Medulla oblongata (tissue), 1 donor: ENCODE measurements around the gene DNM1.

Experiments used
- DNase-seq: peaks from one replicate; pipeline ENCODE4 v3.0.0-alpha.2; 2015; ENCODE audit errors: extremely low spot score

The DNM1 gene

DNA sequence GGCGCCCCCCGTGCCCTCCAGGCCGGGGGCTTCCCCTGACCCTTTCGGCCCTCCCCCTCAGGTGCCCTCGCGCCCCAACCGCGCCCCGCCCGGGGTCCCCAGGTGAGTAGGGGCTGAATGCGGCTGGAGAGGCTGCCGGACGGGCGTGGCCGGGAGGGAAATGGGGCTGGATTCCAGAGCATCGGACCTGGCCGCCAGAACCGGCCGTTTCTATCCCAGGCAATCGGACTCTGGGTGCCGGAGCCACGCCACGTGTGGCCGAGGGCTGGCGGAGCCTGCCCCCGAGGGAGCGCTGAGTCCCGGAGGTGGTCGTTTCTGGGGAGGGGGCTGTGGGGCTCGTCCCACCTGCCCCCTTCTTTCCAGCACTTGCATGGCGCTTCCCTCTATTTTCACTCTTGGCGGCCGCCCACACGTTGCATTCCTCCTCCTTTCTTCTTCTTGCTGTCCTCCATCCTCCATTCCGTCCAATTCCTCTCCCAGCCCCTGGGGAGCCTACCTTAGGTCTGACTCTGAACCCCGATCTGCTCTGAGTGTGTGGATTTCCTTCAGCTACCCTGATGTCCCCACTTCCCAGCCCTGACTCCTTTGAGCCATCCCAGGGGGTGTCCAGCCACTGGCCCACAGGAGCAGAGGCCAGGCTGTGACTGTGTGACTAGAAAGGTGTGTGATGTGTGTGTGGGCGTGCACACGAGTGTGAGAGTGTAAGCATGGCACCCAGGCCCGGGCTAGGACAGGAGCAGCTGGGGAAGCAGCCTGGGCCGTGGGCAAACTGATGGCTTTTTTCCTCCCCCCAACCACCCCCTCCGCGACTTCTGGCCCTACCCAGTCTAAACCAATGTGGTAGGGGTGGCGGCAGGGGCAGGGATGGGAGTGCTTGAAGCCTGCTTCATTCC lies 47.9 kb downstream of the DNM1 start:
- no peak for DNase-seq

DNA sequence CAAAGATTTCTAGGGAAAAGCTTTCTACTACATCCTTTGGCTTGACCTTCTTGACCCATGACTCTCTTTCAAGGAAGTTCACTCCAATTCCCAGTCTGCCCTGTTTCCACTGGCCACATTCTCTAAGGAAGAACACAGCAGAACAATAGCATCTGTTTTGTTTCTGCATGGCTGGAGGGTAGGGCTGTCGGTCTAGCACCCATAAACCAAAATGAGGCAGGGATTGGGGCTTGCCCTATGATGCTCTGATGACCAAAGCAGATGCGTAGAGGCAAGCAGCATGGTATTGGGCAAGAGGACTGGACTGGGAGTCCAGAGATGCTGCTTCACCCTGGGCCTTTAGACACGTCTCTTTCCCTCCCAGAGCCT lies 48.5 kb downstream of the DNM1 start:
- DNase-seq: no peak

DNA sequence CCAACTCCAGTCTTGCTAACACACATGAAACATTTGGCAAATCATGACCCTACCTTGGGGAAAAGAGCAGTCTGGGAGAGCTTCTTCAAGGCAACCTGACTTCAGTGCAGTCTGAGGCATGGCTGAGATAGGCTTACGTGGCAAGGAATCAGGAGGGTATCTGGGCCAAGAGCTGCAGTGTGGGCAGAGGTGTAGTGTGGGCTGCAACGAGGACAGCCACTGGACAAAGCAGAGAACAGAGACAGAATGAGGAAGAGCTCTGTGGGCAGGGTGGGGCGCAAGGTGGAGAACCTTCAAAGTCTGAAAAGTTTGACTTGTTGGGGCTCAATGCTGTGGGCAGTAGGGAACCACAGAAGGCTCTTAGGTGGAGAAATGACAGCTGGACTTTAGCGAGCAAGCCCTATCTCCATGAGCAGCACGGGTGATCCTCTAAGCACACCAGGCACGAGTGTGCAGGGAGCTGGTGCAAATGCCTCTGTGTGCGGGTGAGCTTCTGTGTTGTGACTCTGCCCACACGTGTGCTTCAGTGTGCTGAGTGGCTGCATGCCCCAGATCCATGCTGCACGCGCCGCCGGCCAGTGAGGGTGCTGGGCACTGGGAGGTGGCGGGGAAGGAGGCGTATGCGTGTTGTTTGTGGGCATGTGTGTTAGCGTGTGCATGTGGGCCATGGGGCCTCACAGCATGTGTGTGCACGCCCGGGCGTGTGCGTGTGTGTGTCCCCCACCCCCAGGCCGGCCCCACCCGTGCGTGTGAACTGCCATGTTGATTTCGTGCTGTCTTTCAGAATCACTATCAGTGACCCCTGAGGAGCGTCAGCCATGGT lies 49.3 kb downstream of the DNM1 start:
- no peak for DNase-seq

DNA sequence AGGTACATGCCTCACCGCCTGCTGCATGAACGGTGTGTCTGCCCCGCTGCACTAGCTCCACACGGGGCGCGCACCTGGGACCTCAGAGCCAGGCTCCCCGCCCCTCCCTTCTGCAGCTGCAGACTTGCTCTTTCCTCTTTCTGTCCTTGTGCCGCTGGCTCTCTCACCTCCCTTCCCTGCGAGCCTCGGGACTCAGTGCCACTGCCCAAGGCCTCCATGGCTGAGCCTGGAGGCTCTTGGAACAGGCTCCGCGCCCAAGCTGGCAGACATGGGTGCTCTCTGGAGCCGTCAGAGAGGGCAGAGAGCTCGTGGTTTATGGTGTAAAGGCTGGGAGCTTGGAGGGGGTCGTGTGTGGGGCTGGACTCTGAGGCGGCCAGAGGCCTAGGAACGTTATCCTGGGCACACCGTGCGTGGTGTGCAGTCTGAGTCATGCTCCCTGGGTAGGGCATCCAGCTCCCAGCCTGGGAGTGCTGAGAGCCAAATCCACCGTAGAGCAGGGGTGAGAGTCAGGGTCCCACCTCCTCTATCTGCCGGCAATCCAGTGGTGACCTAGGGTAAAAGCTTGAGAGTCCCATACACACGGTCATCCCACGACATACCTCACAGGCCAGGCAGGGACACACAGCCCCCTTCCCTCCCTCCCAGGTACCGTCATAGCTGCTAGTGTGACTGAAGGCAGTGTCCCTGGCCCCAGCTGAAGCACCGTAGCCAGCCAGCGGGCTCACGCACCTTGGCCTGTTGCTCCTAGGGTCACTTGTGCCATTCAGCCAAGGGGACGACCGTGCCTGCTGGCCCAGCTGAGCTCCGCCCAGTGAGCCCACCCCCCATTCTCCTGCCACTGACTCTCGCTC lies 50.2 kb downstream of the DNM1 start:
- no peak for DNase-seq

DNA sequence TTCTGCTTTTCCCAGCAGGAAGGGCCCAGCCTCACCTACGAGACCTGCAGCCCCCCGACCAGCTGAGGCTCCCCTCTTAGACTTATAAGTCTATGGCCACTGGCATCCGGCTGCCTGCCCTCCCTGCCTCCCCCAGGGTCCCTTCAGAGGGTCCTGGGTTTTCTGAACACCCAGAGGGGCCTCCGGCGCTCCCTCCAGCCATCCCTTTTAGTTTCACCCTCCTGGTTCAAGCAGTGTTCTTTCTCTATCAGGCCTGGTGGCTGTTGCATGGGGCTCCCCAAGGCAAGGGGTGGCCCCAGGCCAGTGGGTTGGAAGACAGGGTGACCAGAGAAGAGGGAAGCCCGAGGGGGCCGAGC lies 50.8 kb downstream of the DNM1 start:
- DNase-seq: no peak

DNA sequence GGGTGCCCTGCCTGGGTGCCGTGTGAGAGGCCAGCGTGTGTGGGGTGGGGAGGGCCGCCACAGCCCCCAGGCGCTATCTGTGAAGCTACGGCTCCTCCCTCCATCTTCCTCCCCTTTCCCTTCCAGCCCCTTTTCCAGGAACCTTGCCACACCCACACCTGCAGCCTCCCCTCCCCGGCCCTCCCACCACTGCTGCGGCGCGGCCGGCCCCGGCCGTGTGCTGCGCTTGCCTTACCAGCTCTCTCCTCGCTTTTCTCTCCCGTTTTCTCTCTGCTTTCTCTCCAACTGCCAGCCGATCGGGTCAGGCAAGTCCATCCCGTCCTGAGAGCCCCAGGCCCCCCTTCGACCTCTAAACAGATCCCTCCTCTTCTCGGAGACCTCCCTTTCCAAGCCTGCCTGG lies 51.2 kb downstream of the DNM1 start:
- no peak for DNase-seq

DNA sequence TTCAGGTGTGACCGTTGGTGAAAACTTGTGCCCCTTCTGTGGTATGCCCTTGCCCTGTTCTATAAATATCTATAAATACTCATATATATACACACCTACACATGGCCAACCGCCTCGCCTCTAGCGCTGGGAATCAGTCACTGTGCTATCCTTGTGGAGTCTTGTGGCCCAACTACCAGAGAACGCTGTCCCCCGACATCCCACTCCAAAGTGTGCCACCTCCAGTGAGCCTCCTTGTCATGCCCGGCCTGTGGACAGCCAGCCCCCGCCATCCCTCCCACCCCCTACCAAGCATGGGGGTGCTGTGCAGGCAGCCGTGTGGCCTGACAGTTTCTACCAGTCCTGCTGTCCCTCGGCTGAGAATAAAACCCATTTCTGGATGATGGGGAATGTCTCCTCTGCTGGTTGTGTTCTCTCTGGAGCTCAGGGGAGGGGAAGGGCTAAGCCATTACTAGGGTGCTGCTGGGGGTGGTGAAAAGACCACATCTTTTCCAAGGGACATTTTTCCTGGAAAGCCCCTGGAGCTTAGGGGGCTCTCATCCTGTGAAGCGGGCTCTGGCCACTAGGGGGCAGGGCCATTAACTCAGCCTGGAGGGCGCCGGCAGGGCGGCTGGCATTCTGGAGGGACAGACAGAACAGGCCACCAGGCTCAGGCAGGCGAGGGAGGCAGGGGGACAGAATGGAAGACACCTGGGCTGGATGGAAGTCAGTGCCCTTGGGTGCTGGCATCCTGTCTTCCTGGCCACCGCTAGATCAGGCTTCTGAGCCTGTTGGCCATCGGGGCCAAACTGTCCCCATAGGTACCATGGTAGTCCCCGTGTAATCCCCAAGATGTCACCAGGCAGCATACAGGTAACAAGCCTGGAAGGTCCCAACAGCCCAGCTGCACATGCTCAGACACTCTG lies 51.9 kb downstream of the DNM1 start:
- DNase-seq: peak; percentile 49

DNA sequence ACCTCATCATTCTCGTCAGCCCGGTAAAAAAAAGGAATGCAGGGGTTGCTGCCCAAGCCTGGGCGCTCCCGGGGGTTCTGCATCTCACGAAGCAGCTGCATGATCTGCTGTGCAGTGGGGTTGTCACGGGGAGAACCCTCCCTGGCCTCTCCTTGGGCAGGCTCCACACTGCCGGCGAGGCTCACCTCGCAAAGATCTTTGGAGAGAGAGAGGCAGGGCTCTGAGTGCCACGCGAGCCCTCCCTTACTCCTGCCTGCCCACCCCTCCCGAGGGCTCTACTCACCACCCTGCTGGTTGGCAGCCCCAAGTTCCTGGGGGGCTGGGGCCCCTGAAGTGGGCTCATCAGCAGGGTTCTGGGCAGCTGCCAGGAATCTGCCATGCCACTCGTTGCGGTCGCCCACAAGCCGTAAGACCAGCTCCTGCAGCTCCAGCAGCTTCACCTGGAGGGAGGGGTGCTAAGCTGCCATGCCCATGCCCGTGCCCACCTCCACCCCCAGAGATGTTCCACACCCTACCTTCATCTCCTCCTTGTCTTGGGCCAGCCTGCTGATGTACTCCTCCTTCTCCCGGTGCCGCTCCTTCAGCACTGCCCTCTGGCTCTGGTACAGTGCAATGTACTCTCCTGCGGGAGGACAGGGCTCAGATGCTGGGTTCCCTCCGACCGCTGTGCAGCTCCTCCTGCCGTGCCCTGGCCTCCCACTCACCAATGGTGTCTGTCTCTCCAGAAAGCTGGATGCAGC lies 54.1 kb downstream of the DNM1 start:
- DNase-seq: no peak

DNA sequence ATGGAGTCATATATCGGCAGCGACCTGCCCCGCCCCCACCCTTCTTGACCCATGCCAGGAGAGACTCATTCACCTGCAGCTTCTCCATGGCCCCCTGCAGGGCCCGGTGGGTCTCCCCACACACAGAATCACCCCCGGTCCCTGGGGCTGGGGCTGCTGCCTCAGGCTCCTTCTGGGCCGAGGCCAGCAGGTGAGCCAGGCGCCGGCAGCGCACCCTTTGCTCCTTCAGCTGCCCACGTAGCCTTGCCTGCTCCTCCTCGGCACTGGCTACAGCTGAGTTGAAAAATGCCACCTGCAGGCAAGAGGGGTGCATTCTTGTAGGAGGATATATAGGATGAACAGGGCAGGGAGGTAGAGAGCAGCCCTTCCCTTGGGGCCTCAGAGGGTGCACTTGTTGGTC lies 54.7 kb downstream of the DNM1 start:
- no peak for DNase-seq

DNA sequence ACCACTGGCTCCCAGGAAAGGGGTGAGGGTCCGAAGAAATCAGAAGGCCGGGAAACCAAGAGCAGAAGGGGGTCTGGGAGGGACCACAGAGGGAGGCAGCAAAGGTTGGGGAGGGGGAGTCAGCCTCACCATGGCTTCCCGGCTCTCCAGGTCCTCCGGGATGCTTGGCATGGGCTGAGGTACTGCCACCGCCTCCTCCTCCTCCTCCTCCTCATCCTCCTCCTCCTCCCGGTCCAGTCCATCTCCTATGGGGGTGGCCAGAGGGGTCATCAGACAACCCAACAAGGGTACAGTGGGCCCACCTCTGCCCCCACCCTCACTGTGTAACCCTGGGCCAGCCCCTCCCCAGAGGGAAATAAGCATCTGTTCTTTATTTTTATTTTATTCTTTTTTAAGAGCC lies 55.1 kb downstream of the DNM1 start:
- no peak for DNase-seq

DNA sequence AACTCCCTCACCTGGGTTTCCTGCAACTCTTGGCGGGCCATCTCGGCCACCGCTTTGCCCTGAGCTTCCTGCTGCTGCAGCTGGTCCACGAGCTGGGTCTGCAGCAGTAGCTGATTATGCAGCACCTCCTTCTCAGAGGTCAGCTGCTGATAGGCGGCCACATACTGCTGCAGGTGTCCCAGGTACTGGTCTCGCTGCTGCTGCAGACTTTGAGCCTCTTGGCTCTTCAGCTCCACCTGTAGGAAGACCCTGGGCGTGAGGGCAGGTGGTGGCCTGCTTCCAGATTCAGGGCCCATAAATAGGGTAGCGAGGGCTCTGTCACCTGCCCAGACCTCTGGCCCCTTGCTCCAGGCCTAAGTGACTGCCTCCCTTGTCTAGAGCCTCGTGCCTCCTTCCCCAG lies 56.0 kb downstream of the DNM1 start:
- DNase-seq: no peak

DNA sequence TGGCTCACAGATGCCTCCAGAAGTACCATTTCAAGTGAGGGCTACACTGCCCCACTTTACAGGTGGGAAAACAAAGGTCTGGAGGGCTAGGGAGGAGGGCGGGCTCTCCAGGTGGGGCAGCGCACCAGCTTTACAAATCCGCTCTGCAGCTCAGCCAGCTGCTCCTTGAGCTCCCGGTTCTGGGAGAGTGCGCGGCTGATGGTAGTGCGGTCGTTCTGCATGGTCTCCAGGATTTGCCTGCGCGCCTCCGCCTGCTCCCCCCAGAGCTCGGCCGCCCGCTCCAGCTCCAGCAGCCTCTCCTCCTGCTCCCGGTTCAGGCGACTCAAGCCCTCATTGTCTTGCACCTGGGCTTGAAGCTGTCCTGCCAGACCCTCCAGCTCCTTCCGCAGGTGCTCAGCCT lies 57.2 kb downstream of the DNM1 start:
- DNase-seq: no peak

DNA sequence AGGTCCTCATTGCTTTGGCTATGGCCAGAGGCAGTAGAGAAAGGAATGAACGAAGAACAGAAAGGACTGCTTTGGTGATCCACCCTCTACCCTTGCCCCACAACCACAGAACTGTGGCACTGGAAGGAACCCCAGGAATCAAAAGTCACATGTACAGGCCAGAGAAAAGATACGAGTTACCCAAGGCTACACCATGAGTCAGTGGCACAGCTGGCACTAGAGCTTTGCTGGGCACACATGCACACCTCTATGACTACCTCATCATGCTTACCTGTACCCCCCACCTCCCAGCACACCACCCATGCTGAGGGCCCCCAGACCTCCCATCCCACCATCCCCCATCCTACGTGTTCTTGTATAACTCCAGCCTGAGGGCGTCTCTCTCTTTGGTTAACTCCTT lies 59.5 kb downstream of the DNM1 start:
- no peak for DNase-seq

DNA sequence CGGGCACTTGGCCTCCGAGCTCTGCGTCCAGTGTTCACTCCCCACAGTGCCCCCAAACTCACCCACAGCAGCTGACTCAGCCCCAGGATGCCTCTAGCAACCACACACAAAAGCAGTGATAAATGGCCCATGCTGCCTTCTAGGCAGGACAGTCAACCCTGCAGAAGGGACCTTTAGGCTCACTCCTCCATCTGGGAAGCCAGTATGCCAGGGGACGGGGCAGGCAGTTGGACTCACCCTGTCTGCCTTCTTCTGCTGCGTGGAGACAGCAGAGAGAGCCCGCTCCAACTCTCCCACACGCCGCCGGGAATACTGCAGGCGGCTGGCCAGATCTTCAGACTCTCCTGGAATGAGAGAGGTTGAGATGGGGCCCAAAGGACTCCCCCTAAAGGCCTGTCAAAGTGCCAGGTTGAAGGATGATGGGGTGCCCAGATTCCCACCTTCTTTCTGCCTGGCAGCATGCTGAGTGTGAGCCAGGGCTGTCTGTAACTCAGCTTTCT lies 62.2 kb downstream of the DNM1 start:
- no peak for DNase-seq

DNA sequence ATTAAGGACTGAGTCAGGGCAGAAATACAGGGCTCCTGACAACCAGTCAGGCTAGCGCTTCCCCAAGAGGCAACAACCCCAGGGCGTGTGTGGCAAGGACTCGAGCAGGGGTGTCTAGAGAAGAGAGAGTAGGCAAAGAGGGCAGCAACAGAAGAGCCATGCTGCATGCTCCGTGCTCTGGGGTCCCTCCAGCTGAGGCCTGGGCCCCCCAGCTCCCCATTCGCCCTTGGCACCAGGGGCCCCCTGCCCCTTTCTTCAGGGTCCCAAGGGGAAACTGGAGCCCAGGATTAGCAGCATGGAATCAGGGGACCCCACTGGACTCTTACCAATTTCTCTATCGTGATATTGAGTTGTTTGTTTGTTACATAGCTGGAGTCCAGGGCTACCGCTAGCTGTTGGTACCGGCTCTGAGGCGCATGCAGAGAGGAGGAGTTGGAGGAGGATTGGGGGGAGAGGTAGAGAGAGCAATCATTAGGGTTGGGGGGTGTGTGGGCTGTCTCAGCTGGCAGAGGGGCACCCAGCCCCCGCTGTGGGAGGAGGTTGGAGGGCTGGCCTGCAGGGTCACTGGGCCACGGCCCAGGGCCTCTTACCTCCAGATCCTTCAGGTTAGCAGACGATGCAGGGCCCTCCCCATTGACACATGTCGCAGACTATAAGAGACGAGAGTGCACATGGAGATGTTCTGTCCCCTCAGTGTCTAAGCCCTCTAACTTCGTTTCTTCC lies 63.9 kb downstream of the DNM1 start:
- DNase-seq: no peak

DNA sequence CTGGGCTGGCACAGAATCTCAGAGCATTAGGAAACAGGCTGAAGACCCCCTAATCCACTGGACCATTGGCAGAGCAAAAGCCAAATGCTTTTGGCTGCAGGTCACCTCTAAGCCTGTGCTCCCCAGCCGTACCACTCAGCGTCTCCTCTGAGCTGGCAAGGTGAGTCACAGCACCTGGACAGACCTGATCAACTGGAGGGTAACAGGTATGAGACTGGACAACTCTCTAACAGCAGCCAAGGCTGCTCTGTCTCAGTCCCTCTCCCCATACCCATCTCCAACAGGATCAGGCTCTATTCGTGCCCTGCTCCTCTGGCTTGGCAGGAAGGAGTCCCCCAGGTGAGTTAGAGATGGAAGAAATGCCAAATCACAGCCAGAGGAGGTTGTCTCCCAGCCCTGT lies 67.9 kb downstream of the DNM1 start:
- no peak for DNase-seq

DNA sequence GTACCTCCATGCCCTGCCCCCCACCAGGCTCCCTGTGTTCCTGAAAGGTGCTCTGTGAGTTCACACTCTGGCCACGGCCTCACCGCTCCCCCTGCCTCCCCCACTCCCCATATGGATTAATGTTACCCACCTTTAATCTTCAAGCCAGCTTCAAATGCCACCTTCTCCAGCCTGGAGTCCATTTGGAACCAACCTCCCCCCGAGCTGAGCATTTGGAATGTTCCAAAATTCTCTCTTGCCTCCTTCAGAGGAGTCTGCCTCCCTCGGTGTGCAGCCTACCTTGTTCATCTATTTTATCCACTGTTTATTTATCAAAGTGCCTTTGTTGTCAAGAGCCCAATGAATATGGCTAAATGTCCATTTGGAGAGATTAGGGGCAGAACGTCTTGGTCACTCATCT lies 68.3 kb downstream of the DNM1 start:
- no peak for DNase-seq

DNA sequence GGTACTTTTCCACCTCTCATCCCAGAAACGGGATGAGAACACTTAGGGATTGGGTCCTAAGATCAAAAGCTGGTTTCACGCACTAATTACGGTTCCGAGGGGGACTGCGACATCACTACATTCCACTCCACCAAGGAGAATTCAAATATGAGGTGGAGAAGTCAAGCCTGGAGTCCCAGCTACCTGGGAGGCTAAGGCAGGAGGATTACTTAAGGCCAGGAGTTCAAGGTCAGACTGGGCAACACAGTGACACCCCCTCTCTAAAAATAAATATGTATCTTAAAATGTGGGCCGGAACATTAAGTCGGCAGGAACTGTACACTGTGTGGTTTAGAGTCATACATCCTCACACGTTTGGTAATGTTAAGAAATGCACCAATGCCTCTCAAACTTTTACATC lies 71.1 kb downstream of the DNM1 start:
- no peak for DNase-seq

DNA sequence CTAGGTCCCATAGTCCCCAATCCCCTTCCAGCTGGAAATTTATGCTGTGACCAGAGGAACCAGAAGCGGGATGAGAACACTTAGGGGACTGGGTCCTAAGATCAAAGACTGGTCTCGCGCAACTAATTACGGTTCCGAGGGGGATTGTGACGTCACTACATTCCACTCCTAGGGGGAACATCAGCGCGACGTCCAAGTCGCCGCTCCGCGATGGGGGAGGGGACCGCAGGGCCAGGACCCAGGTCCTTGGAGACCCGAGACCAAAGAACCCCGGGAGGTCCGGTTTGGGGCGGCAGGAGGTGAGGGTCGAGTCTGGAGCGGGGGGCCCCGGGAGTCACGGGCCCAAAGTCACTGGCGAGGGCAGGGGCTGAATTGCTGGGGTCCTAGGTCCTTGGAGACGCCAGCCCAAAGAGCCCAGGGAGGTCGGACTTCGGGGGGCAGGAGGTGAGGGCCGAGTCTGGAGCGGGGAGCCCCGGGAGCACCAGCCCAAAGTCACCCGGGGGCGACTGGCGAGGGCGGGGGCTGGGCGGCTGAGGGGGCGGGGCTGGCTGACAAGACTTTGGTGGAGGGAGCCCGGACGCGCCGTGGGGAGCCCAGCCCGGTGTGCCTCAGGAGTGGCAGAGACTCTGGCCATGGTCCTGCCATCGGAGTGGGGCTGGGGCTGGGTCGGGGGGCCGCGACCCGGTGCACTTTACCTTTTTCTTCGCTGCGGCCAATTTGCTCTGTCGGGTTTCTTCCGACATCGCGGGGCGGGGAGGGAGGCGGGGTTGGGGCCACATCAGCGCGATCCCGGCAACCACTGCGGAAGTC lies 72.2 kb downstream of the DNM1 start, which contains the start of gene GOLGA2:
Gene GOLGA2, minus strand, starts transcription at position 810 of the 810 bp plus-strand sequence. Its CDS starts 31 bp downstream, at position 779.
- DNase-seq: peak; percentile 16
